Dendritic cell treated with granulocyte-macrophage colony-stimulating factor and Interleukin-4, amounts not matched to agents 40 ng/mL and 50 ng/mL, for 4 days (primary cell): Measurements from ENCODE around the gene LARGE2.
"Not testable (repeated sequence)": the region's sequence is repeated elsewhere in the genome, so short reads cannot be mapped to it uniquely, and the experiment has no call there.

Source experiments
- H3K27ac Mint-ChIP-seq: one replicate; pipeline ENCODE4 v1.8.0; 2022; ENCODE audit warnings: mild to moderate bottlenecking, mixed read lengths
- H3K27me3 Mint-ChIP-seq: one replicate; pipeline ENCODE4 v1.8.0; 2022; ENCODE audit warnings: mild to moderate bottlenecking, mixed read lengths
- H3K36me3 Mint-ChIP-seq: one replicate; pipeline ENCODE4 v1.8.0; 2022; ENCODE audit warnings: low read depth, mixed read lengths
- H3K4me1 Mint-ChIP-seq: one replicate; pipeline ENCODE4 v1.8.0; 2022; ENCODE audit warnings: low read depth, mixed read lengths
- H3K4me3 Mint-ChIP-seq: one replicate; pipeline ENCODE4 v1.8.0; 2022; ENCODE audit warnings: mild to moderate bottlenecking, moderate library complexity, mixed read lengths
- H3K9me3 Mint-ChIP-seq: one replicate; pipeline ENCODE4 v1.8.0; 2022; ENCODE audit warnings: mixed read lengths
- intact Hi-C: fragments of 100-400 bp; cut with micrococcal nuclease; formaldehyde crosslinking; loops from one replicate; pipeline ENCODE4 v1.15.0; 2022

The LARGE2 gene

DNA sequence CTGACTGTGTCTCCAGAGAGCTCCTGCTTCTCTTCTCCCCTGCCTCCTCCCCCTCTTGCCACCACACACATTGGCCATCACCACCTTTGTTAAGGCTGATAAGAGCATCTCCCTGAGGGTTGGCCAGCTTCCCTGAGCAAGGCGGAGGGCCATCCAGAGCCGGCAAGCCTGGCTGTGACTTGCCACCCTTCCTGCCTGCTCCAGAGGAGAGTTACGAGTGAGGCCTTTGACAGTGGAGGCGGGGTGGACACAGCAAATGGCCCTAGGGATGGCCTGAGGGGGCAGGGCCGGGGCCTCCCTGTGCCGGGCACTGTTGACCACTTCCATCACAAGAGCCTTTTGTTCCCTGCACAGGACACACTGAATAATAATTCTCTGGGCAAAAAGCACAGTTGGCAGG lies 20.8 kb upstream of the LARGE2 start:
- H3K27me3 Mint-ChIP-seq = peaks cover 56% of the 10 kb centered on the region
- no peak overlapping the region for H3K4me3 Mint-ChIP-seq
- no peak overlapping the region for H3K27ac Mint-ChIP-seq
- intact Hi-C loops = no loop called here
- no peaks in the 10 kb centered on the region for H3K36me3 Mint-ChIP-seq
- peaks cover 35% of the 10 kb centered on the region for H3K4me1 Mint-ChIP-seq
- H3K9me3 Mint-ChIP-seq = no peaks in the 10 kb centered on the region

GRCh38 chr11:45902452-45903380 lies 19.7 kb upstream of the LARGE2 start:
- Mint-ChIP-seq H3K36me3 (no peaks in the 10 kb centered on the region), H3K4me3 (no peak overlapping the region), H3K27me3 (peaks cover 46% of the 10 kb centered on the region), H3K27ac (no peak overlapping the region), H3K9me3 (no peaks in the 10 kb centered on the region), H3K4me1 (peaks cover 35% of the 10 kb centered on the region)
- intact Hi-C loops = no loop called here

- H3K27me3 Mint-ChIP-seq = peaks cover 29% of the 10 kb centered on the region
- no peak overlapping the region for H3K27ac Mint-ChIP-seq
- H3K4me1 Mint-ChIP-seq = peaks cover 24% of the 10 kb centered on the region
- intact Hi-C loops = no loop called here
- H3K4me3 Mint-ChIP-seq = no peak overlapping the region
- no peaks in the 10 kb centered on the region for H3K9me3 Mint-ChIP-seq
- peaks cover 9% of the 10 kb centered on the region for H3K36me3 Mint-ChIP-seq
Measured at GRCh38 chr11:45904309-45904915, 18.0 kb upstream of the LARGE2 start.

DNA sequence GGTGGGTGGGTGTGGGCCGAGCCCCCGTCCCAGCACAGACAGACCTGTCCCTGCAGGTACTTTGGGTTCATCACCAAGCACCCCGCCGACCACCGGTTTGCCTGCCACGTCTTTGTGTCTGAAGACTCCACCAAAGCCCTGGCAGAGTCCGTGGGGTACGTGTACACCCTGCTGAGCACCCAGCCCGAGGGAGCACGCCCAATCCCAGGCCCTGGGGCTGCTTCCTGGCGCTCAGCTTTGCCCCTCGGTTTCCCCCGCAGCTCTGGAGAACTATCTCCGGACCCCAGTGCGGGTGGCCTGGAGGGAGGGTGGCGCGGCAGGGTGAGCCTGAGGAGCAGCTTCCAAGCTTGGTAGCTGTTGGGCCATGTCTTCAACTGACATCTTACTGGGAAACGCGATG lies 17.4 kb upstream of the LARGE2 start:
- Mint-ChIP-seq H3K9me3 (no peaks in the 10 kb centered on the region), H3K4me1 (peaks cover 20% of the 10 kb centered on the region), H3K4me3 (no peak overlapping the region), H3K27ac (no peak overlapping the region), H3K27me3 (peaks cover 26% of the 10 kb centered on the region), H3K36me3 (peaks cover 16% of the 10 kb centered on the region)
- intact Hi-C loops = no loop called here

GRCh38 chr11:45905576-45905975 lies 16.9 kb upstream of the LARGE2 start:
- peaks cover 23% of the 10 kb centered on the region for H3K27me3 Mint-ChIP-seq
- peaks cover 20% of the 10 kb centered on the region for H3K36me3 Mint-ChIP-seq
- intact Hi-C loops, H3K27ac Mint-ChIP-seq, H3K4me3 Mint-ChIP-seq, H3K9me3 Mint-ChIP-seq: not testable (repeated sequence)
- H3K4me1 Mint-ChIP-seq = peaks cover 17% of the 10 kb centered on the region

GRCh38 chr11:45906096-45906682 lies 16.3 kb upstream of the LARGE2 start:
- no peak overlapping the region for H3K27ac Mint-ChIP-seq
- peaks cover 26% of the 10 kb centered on the region for H3K36me3 Mint-ChIP-seq
- peaks cover 12% of the 10 kb centered on the region for H3K4me1 Mint-ChIP-seq
- no peak overlapping the region for H3K4me3 Mint-ChIP-seq
- no peaks in the 10 kb centered on the region for H3K9me3 Mint-ChIP-seq
- H3K27me3 Mint-ChIP-seq = peaks cover 17% of the 10 kb centered on the region
- intact Hi-C loops = no loop called here

GRCh38 chr11:45906965-45907611 lies 15.4 kb upstream of the LARGE2 start, which contains the start of gene FREY1:
TSS of gene FREY1 (minus strand) at chr11:45907271. CDS start at chr11:45907245, 26 bp downstream.
- Mint-ChIP-seq H3K4me1 (peaks cover 12% of the 10 kb centered on the region), H3K27ac (no peak within 1 kb of the TSS), H3K4me3 (no peak within 1 kb of the TSS), H3K36me3 (peaks cover 35% of the 10 kb centered on the region), H3K9me3 (no peaks in the 10 kb centered on the region), H3K27me3 (peaks cover 8% of the 10 kb centered on the region)
- intact Hi-C loops = no loop called here

DNA sequence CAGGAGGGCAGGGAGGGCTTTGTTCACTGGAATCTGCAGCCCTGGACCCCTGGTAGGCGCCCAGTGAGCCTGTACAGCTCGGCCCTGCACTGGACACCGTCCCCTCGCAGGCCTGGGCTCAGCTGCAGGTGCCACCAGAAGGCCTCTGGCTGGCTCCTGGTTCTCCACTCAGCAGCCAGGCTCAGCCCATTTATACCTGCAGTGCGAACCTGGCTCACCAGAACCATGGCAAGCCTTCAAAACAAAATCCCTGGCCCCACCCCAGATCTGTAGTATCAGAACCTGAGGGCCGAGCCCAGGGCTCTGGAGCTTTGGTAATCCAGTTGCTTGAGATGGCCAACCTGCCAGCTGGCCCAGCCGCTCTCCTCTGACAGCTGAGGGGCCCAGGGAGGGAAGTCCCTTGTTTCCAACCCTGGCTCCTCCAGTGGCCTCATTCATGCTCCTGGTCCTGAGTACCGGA lies 14.5 kb upstream of the LARGE2 start:
- intact Hi-C loops = no loop called here
- H3K4me3 Mint-ChIP-seq = no peak overlapping the region
- H3K4me1 Mint-ChIP-seq = peaks cover 12% of the 10 kb centered on the region
- H3K36me3 Mint-ChIP-seq = peaks cover 44% of the 10 kb centered on the region
- H3K27me3 Mint-ChIP-seq = peaks cover 3% of the 10 kb centered on the region
- H3K27ac Mint-ChIP-seq = no peak overlapping the region
- no peaks in the 10 kb centered on the region for H3K9me3 Mint-ChIP-seq

- no peaks in the 10 kb centered on the region for H3K9me3 Mint-ChIP-seq
- intact Hi-C loops = no loop called here
- peaks cover 3% of the 10 kb centered on the region for H3K27me3 Mint-ChIP-seq
- H3K27ac Mint-ChIP-seq = no peak overlapping the region
- peaks cover 63% of the 10 kb centered on the region for H3K36me3 Mint-ChIP-seq
- H3K4me1 Mint-ChIP-seq = peaks cover 12% of the 10 kb centered on the region
- H3K4me3 Mint-ChIP-seq = no peak overlapping the region
Measured at GRCh38 chr11:45909594-45910475, 12.6 kb upstream of the LARGE2 start.

DNA sequence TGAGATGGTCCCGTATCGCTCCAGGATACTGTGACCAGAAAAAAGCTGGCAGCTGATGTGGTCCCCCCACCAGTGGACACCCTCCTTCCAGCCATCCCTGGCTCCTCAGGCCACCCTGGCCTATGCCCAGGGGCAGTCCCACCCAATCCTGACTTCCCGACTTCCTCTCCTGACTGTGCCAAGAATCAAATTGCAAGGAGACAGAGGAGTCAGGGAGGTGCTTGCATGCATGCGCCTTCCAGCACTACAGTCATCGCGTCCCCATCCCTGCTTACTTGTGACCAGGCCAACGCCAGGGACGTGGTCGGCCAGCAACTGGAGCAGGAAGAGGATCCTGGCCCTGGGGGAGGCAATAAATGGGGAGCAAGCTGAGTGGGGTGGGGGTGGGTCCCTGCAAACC lies 11.8 kb upstream of the LARGE2 start:
- H3K27me3 Mint-ChIP-seq = peaks cover 3% of the 10 kb centered on the region
- H3K4me3 Mint-ChIP-seq = no peak overlapping the region
- H3K36me3 Mint-ChIP-seq = peaks cover 71% of the 10 kb centered on the region
- H3K4me1 Mint-ChIP-seq = peaks cover 14% of the 10 kb centered on the region
- H3K9me3 Mint-ChIP-seq = no peaks in the 10 kb centered on the region
- intact Hi-C loops = no loop called here
- no peak overlapping the region for H3K27ac Mint-ChIP-seq

DNA sequence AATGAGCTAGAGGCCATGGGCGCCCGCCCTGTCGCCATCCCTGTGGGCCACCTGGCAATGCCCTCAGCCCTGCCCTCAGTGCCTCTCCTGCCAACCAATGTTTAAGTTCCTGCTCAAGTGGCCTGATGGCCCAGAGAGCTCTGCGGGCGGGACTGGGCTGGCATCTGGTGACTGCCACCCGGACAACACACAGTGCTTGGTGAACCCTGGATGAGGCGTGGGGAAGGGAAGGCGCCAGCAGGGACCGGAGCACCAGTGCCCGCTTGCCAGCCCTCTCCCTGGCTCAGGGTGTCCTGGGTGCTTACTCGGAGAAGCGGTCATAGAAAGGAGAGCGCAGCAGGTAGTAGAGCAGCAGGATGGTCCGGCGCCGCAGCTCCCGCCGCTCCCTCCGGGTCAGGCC lies 8.9 kb upstream of the LARGE2 start:
- Mint-ChIP-seq H3K27ac (no peak overlapping the region), H3K27me3 (no peaks in the 10 kb centered on the region), H3K4me1 (peaks cover 21% of the 10 kb centered on the region), H3K36me3 (peaks cover 93% of the 10 kb centered on the region), H3K4me3 (no peak overlapping the region), H3K9me3 (no peaks in the 10 kb centered on the region)
- intact Hi-C loops = no loop called here

DNA sequence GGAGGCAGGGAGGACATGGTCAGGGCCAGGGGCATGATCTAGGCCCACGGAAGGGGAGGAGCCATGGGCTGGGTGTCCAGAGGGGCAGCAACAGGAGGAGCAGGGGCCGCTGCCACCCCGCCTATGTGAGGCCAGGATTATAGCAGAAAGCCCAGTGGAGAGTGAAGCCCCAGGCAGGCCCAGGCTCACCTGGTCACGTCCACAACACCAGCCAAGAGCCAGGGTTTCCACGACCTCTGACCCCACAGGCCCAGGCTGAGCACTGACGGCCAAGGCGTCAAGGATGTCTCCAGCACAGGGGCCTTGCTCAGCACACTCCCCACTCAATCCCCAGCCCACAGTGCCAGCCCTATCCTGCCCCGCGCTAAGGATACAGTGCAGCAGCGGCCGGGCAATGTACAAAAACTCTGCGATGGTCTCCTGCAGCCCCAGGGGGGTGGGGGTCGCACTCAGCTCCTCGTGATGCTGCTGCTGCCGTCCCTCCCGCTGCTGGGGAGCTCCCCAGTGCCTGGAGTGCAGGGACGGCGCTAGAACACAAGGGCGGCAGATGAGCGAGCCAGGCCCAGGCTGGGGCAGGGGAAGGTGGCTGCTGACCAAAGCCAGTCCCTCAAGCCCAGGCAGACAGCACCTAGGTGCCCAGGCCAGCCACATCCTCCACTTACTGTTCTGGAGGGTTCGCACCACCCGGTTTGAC lies 8.4 kb upstream of the LARGE2 start:
- intact Hi-C loops = no loop called here
- peaks cover 23% of the 10 kb centered on the region for H3K4me1 Mint-ChIP-seq
- H3K9me3 Mint-ChIP-seq = no peaks in the 10 kb centered on the region

DNA sequence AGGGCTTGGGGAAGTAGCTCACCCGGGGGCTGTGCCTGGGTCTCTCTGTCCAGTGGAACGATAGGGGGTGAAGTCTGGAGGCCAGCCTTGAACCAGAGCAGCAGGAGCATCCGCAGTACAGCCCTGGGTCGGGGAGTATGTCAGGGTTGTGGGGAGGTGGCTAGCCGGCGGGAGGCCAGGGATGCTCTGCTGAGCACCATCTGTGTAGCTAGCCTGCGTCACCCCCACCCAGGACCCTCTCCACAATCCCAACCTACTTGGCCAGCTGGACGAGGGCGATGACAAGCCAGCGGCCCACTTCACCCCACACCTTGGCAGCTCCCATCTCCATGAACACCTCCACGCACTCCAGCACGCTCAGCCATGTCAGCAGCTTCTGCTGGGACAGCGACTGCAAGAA lies 7.0 kb upstream of the LARGE2 start:
- peaks cover 23% of the 10 kb centered on the region for H3K4me1 Mint-ChIP-seq
- peaks cover 3% of the 10 kb centered on the region for H3K27me3 Mint-ChIP-seq
- H3K9me3 Mint-ChIP-seq = no peaks in the 10 kb centered on the region
- H3K36me3 Mint-ChIP-seq = peaks cover 77% of the 10 kb centered on the region
- intact Hi-C loops = no loop called here
- H3K4me3 Mint-ChIP-seq = no peak overlapping the region
- H3K27ac Mint-ChIP-seq = no peak overlapping the region

More for the DNA sequence above, 8.4 kb upstream of the LARGE2 start:
- H3K27ac Mint-ChIP-seq = no peak overlapping the region
- H3K27me3 Mint-ChIP-seq = no peaks in the 10 kb centered on the region
- no peak overlapping the region for H3K4me3 Mint-ChIP-seq
- peaks cover 91% of the 10 kb centered on the region for H3K36me3 Mint-ChIP-seq
